OCI-LY3 (cell line): Measurements from ENCODE around the gene LAMC3.

ENCODE experiments used
- H2AFZ ChIP-seq: fragments of 200-600, 300-600 bp; shearing (Covaris generic); 2 replicates; pipeline ENCODE4 v1.6.0; 2014; ENCODE audit warnings: antibody characterized with exemption, low read depth, low read length
- H3K27ac ChIP-seq: fragments of 200-600, 300-600 bp; sonication (generic); 2 replicates; pipeline ENCODE4 v1.5.1; 2014; ENCODE audit warnings: mild to moderate bottlenecking, low read length, moderate library complexity, mixed read lengths
- H3K27me3 ChIP-seq: fragments of 200-600, 300-600 bp; sonication (generic); 2 replicates; pipeline ENCODE4 v1.6.1; 2014; ENCODE audit warnings: low read depth, low read length, mixed read lengths
- H3K36me3 ChIP-seq: fragments of 200-600, 300-600 bp; sonication (generic); replicated peaks from 2 replicates; pipeline ENCODE3; 2014; ENCODE audit warnings: low read depth, low read length, mixed read lengths
- H3K4me1 ChIP-seq: fragments of 300-600, 200-600 bp; sonication (generic); 2 replicates; pipeline ENCODE4 v1.6.1; 2014; ENCODE audit warnings: low read length, mixed read lengths
- H3K4me2 ChIP-seq: fragments of 200-600, 300-600 bp; sonication (generic); 2 replicates; pipeline ENCODE4 v1.6.1; 2014; ENCODE audit warnings: low read length, mixed read lengths
- H3K4me3 ChIP-seq: fragments of 300-600, 200-600 bp; sonication (generic); 2 replicates; pipeline ENCODE4 v1.5.1; 2014; ENCODE audit warnings: antibody characterized with exemption, mild to moderate bottlenecking, low read length, moderate library complexity
- H3K79me2 ChIP-seq: fragments of 300-600, 200-600 bp; shearing (Covaris generic); 2 replicates; pipeline ENCODE4 v1.6.1; 2014; ENCODE audit warnings: mild to moderate bottlenecking, low read length, mixed read lengths
- H3K9ac ChIP-seq: fragments of 300-600, 200-600 bp; shearing (Covaris generic); 2 replicates; pipeline ENCODE4 v1.6.0; 2014; ENCODE audit warnings: mild to moderate bottlenecking, low read length, moderate library complexity
- H3K9me3 ChIP-seq: fragments of 200-600, 300-600 bp; shearing (Covaris generic); 2 replicates; pipeline ENCODE4 v1.6.1; 2014; ENCODE audit warnings: low read length, mixed read lengths; ENCODE audit not compliant: insufficient read depth
- H4K20me1 ChIP-seq: fragments of 200-600, 300-600 bp; sonication (generic); 2 replicates; pipeline ENCODE4 v1.6.1; 2016; ENCODE audit warnings: low read length, mixed read lengths; ENCODE audit not compliant: insufficient read depth
- CTCF ChIP-seq: fragments of 200-600, 300-600 bp; sonication (generic); IDR thresholded peaks from 2 replicates; pipeline ENCODE4 v1.5.1; 2014; ENCODE audit warnings: antibody characterized with exemption, low read length, low read depth
- EZH2phosphoT487 ChIP-seq: fragments of 200-600 bp; shearing (Covaris generic); IDR thresholded peaks from 2 replicates; pipeline ENCODE4 v1.6.1; 2018; ENCODE audit warnings: antibody characterized with exemption, mixed run types, low read depth

Gene LAMC3

GRCh38 chr9:131125288-131126058 lies 116.5 kb downstream of the LAMC3 start, which contains the start of gene NUP214:
Gene NUP214 (plus strand): TSS chr9:131125586. CDS start chr9:131125705, 119 bp downstream.
- Histone ChIP-seq H3K4me1 (peaks cover 10% of the 10 kb centered on the region), H3K4me3 (peak within 1 kb of the TSS; percentile 92), H3K27ac (peak within 1 kb of the TSS; percentile 70), H2AFZ (peak within 1 kb of the TSS; percentile 57; the same call in 1 of the 2 replicates), H3K4me2 (peak within 1 kb of the TSS; percentile 86), H3K27me3 (no peaks in the 10 kb centered on the region), H3K36me3 (peaks cover 26% of the 10 kb centered on the region), H3K79me2 (peaks cover 32% of the 10 kb centered on the region), H3K9ac (peak within 1 kb of the TSS; percentile 100), H3K9me3 (no peaks in the 10 kb centered on the region), H4K20me1 (no peaks in the 10 kb centered on the region)
- TF ChIP-seq EZH2phosphoT487 = no peak
- TF ChIP-seq CTCF = no peak

- TF ChIP-seq EZH2phosphoT487 (no peak), CTCF (no peak)
- H3K4me2 ChIP-seq = peak overlapping the region; percentile 86
- no peaks in the 10 kb centered on the region for H4K20me1 ChIP-seq
- peaks cover 10% of the 10 kb centered on the region for H3K4me1 ChIP-seq
- peak overlapping the region; percentile 92 for H3K4me3 ChIP-seq
- peaks cover 32% of the 10 kb centered on the region for H3K79me2 ChIP-seq
- no peaks in the 10 kb centered on the region for H3K27me3 ChIP-seq
- no peaks in the 10 kb centered on the region for H3K9me3 ChIP-seq
- H3K27ac ChIP-seq = peak overlapping the region; percentile 25; the same call in 1 of the 2 replicates
- H3K36me3 ChIP-seq = peaks cover 32% of the 10 kb centered on the region
- H2AFZ ChIP-seq = peak overlapping the region; percentile 37; the same call in 1 of the 2 replicates
- peak overlapping the region; percentile 85 for H3K9ac ChIP-seq
These were observed 117.1 kb downstream of the LAMC3 start for GRCh38 chr9:131126059-131126426.

GRCh38 chr9:131129183-131129582 lies 120.2 kb downstream of the LAMC3 start:
- H3K79me2 ChIP-seq = peaks cover 32% of the 10 kb centered on the region
- no peak for TF ChIP-seq CTCF
- TF ChIP-seq EZH2phosphoT487 = no peak
- H4K20me1 ChIP-seq = no peaks in the 10 kb centered on the region
- no peaks in the 10 kb centered on the region for H3K9me3 ChIP-seq
- H3K4me2 ChIP-seq = no peak overlapping the region
- H3K27ac ChIP-seq = no peak overlapping the region
- no peak overlapping the region for H2AFZ ChIP-seq
- H3K36me3 ChIP-seq = peaks cover 52% of the 10 kb centered on the region
- H3K4me3 ChIP-seq = no peak overlapping the region
- H3K4me1 ChIP-seq = peaks cover 10% of the 10 kb centered on the region
- no peaks in the 10 kb centered on the region for H3K27me3 ChIP-seq
- H3K9ac ChIP-seq = no peak overlapping the region

GRCh38 chr9:131138676-131139075 lies 129.7 kb downstream of the LAMC3 start:
- TF ChIP-seq EZH2phosphoT487 (no peak), CTCF (no peak)
- H3K4me2 ChIP-seq = no peak overlapping the region
- peaks cover 71% of the 10 kb centered on the region for H3K36me3 ChIP-seq
- H3K4me3 ChIP-seq = no peak overlapping the region
- no peak overlapping the region for H2AFZ ChIP-seq
- no peaks in the 10 kb centered on the region for H3K27me3 ChIP-seq
- H3K79me2 ChIP-seq = no peaks in the 10 kb centered on the region
- H3K9ac ChIP-seq = no peak overlapping the region
- no peaks in the 10 kb centered on the region for H4K20me1 ChIP-seq
- H3K9me3 ChIP-seq = no peaks in the 10 kb centered on the region
- H3K4me1 ChIP-seq = no peaks in the 10 kb centered on the region
- H3K27ac ChIP-seq = no peak overlapping the region
